Fibroblast of skin of right quadriceps (primary cell): Measurements from ENCODE around the gene ARHGEF10L.
"Not testable (repeated sequence)": the region's sequence is repeated elsewhere in the genome, so short reads cannot be mapped to it uniquely, and the experiment has no call there.

Source experiments
- DNase-seq: peaks from one replicate; pipeline ENCODE4 v3.0.0-alpha.2; 2013

Gene ARHGEF10L

GRCh38 chr1:17617787-17618557 is 78.5 kb downstream of the ARHGEF10L start:
- DNase-seq: peak; percentile 35

- no peak for DNase-seq
These were observed 79.2 kb downstream of the ARHGEF10L start for GRCh38 chr1:17618558-17619247.

GRCh38 chr1:17620448-17620847 is 81.0 kb downstream of the ARHGEF10L start:
- DNase-seq: no peak

GRCh38 chr1:17621691-17622090 is 82.2 kb downstream of the ARHGEF10L start:
- DNase-seq: no peak

- DNase-seq: no peak
These were observed 83.3 kb downstream of the ARHGEF10L start for GRCh38 chr1:17622823-17623222.

GRCh38 chr1:17624611-17625233 is 85.2 kb downstream of the ARHGEF10L start:
- peak; percentile 24 for DNase-seq

GRCh38 chr1:17627239-17628052 is 87.9 kb downstream of the ARHGEF10L start:
- DNase-seq: no peak

GRCh38 chr1:17629046-17629445 is 89.5 kb downstream of the ARHGEF10L start:
- DNase-seq: not testable (repeated sequence)

GRCh38 chr1:17629460-17629859 is 90.0 kb downstream of the ARHGEF10L start:
- no peak for DNase-seq

- no peak for DNase-seq
These were observed 90.7 kb downstream of the ARHGEF10L start for GRCh38 chr1:17630048-17630830.

- no peak for DNase-seq
These were observed 91.5 kb downstream of the ARHGEF10L start for GRCh38 chr1:17630986-17631385.

GRCh38 chr1:17631410-17631809 is 91.9 kb downstream of the ARHGEF10L start:
- DNase-seq: no peak

- DNase-seq: no peak
These were observed 92.6 kb downstream of the ARHGEF10L start for GRCh38 chr1:17632106-17632505.

GRCh38 chr1:17632541-17633184 is 93.2 kb downstream of the ARHGEF10L start:
- DNase-seq: no peak

GRCh38 chr1:17633654-17634053 is 94.2 kb downstream of the ARHGEF10L start:
- DNase-seq: peak; percentile 67

- DNase-seq: no peak
These were observed 95.8 kb downstream of the ARHGEF10L start for GRCh38 chr1:17635276-17635675.

- no peak for DNase-seq
These were observed 96.3 kb downstream of the ARHGEF10L start for GRCh38 chr1:17635811-17636210.

- DNase-seq: peak; percentile 78
These were observed 97.1 kb downstream of the ARHGEF10L start for GRCh38 chr1:17636612-17637011.

- no peak for DNase-seq
These were observed 97.6 kb downstream of the ARHGEF10L start for GRCh38 chr1:17637055-17637454.

GRCh38 chr1:17639703-17640340 is 100.3 kb downstream of the ARHGEF10L start:
- DNase-seq: no peak

GRCh38 chr1:17640393-17640792 is 100.9 kb downstream of the ARHGEF10L start:
- no peak for DNase-seq
